HG02610 (cell line): ENCODE measurements around the gene SLC16A7.

Experiments used
- ATAC-seq: cut with Tn5 transposase; IDR thresholded peaks from one replicate; pipeline ENCODE4 v1.9.1; 2021; ENCODE audit warnings: mild to moderate bottlenecking, moderate library complexity; ENCODE audit not compliant: unreplicated experiment

Gene SLC16A7

GRCh38 chr12:59620326-59620725 is 24.5 kb downstream of the SLC16A7 start:
- peak; percentile 30 for ATAC-seq

- peak; percentile 48 for ATAC-seq
Observed at GRCh38 chr12:59624732-59625460, 29.1 kb downstream of the SLC16A7 start.

GRCh38 chr12:59626382-59626781 is 30.6 kb downstream of the SLC16A7 start:
- no peak for ATAC-seq

- ATAC-seq, result peak; percentile 41
Observed at GRCh38 chr12:59627582-59627981, 31.8 kb downstream of the SLC16A7 start.

GRCh38 chr12:59629890-59630289 is 34.1 kb downstream of the SLC16A7 start:
- ATAC-seq, result no peak

- ATAC-seq, result no peak
Observed at GRCh38 chr12:59632408-59632807, 36.6 kb downstream of the SLC16A7 start.

- peak; percentile 47 for ATAC-seq
Observed at GRCh38 chr12:59634254-59634653, 38.4 kb downstream of the SLC16A7 start.

- peak; percentile 70 for ATAC-seq
Observed at GRCh38 chr12:59636945-59637691, 41.3 kb downstream of the SLC16A7 start.

GRCh38 chr12:59637692-59638070 is 41.9 kb downstream of the SLC16A7 start:
- ATAC-seq, result no peak

GRCh38 chr12:59643550-59643949 is 47.7 kb downstream of the SLC16A7 start:
- ATAC-seq, result peak; percentile 55

GRCh38 chr12:59645242-59645641 is 49.4 kb downstream of the SLC16A7 start:
- ATAC-seq, result no peak

GRCh38 chr12:59646636-59647035 is 50.8 kb downstream of the SLC16A7 start:
- ATAC-seq, result no peak

- ATAC-seq, result no peak
Observed at GRCh38 chr12:59649203-59649602, 53.4 kb downstream of the SLC16A7 start.

- ATAC-seq, result no peak
Observed at GRCh38 chr12:59650588-59651228, 54.9 kb downstream of the SLC16A7 start.

GRCh38 chr12:59651229-59651920 is 55.5 kb downstream of the SLC16A7 start:
- ATAC-seq, result no peak

GRCh38 chr12:59652130-59652529 is 56.3 kb downstream of the SLC16A7 start:
- no peak for ATAC-seq

GRCh38 chr12:59654061-59654460 is 58.2 kb downstream of the SLC16A7 start:
- ATAC-seq, result no peak

- ATAC-seq, result no peak
Observed at GRCh38 chr12:59657266-59657665, 61.4 kb downstream of the SLC16A7 start.

GRCh38 chr12:59657711-59658110 is 61.9 kb downstream of the SLC16A7 start:
- ATAC-seq, result no peak

GRCh38 chr12:59660148-59660547 is 64.3 kb downstream of the SLC16A7 start:
- no peak for ATAC-seq

GRCh38 chr12:59660921-59661597 is 65.2 kb downstream of the SLC16A7 start:
- no peak for ATAC-seq
